Prostate gland (tissue), 2 donors: Measurements from ENCODE around the gene BYSL. TPM values are rescaled to one million over a fixed set of nuclear protein-coding genes. Genes with fewer than 3 reads are reported as not detected.
A peak's percentile ranks its signal among the peaks of the same experiment; 100 is the strongest.
"Not testable (repeated sequence)": the region's sequence is repeated elsewhere in the genome, so short reads cannot be mapped to it uniquely, and the experiment has no call there.

Source experiments
- DNase-seq: peaks from one replicate; pipeline ENCODE4 v3.0.0-alpha.2; 2019; ENCODE audit warnings: low spot score
- H3K27ac ChIP-seq, 2 donors: fragments of 200-600 bp; sonication (generic); 2 replicates each; pipeline ENCODE4 v1.5.1; 2017 to 2019
- H3K27me3 ChIP-seq: fragments of 200-600 bp; sonication (generic); replicated peaks from 2 replicates; pipeline ENCODE4 v1.5.1; 2019; ENCODE audit not compliant: insufficient read depth
- H3K36me3 ChIP-seq, 2 donors: fragments of 200-600 bp; sonication (generic); 1 replicate in 1 of 2; 2 replicates in 1 of 2; pipeline versions ENCODE4 v1.5.1 to v1.8.1; 2017 to 2019
- H3K4me1 ChIP-seq: fragments of 200-600 bp; sonication (generic); replicated peaks from 2 replicates; pipeline ENCODE4 v1.5.1; 2019
- H3K4me3 ChIP-seq, 2 donors: fragments of 200-600 bp; sonication (generic); 2 replicates each; pipeline ENCODE4 v1.5.1; 2017 to 2019
- H3K9me3 ChIP-seq: fragments of 200-600 bp; sonication (generic); 2 replicates; pipeline ENCODE4 v1.5.1; 2017
- POLR2A ChIP-seq: fragments of 450-650 bp; IDR thresholded peaks from one replicate; pipeline ENCODE4 v1.6.1; 2016; ENCODE audit warnings: antibody characterized with exemption, mild to moderate bottlenecking
- POLR2AphosphoS5 ChIP-seq: sonication (generic); formaldehyde crosslinking; IDR thresholded peaks from one replicate; pipeline ENCODE4 v1.6.1; 2017; ENCODE audit warnings: antibody characterized with exemption
- WGBS: methylation state at CpG from one replicate; pipeline ENCODE4 v1.1.5; 2018; 5-methylcytosine and 5-hydroxymethylcytosine counted together
- intact Hi-C: fragments of 100-400 bp; cut with DNase I; formaldehyde crosslinking; loops from one replicate; pipeline ENCODE4 v1.14.2; 2022
- total RNA-seq, 2 donors: library from RNA; depleted of rRNA; stranded (reverse); fragments of >200 nt; gene quantifications; one replicate each; pipeline ENCODE4 v1.1.0, GENCODE V29; 2016
- TF ChIP-seq, protein P1 (sequence below), 4 experiments: fragments of 200-600 bp in 2 of 4; fragments of 450-650 bp in 2 of 4; sonication (generic) in 2 of 4; IDR thresholded peaks; 1 replicate in 3 of 4; 2 replicates in 1 of 4; pipeline ENCODE4 v1.5.1; 2016 to 2019; ENCODE audit warnings: antibody characterized with exemption in 4 of 4, mild to moderate bottlenecking in 2 of 4, moderate library complexity in 2 of 4

The BYSL gene
- total RNA-seq, 2 donors from 2014 or later = 9.5 to 12.6 TPM

DNA sequence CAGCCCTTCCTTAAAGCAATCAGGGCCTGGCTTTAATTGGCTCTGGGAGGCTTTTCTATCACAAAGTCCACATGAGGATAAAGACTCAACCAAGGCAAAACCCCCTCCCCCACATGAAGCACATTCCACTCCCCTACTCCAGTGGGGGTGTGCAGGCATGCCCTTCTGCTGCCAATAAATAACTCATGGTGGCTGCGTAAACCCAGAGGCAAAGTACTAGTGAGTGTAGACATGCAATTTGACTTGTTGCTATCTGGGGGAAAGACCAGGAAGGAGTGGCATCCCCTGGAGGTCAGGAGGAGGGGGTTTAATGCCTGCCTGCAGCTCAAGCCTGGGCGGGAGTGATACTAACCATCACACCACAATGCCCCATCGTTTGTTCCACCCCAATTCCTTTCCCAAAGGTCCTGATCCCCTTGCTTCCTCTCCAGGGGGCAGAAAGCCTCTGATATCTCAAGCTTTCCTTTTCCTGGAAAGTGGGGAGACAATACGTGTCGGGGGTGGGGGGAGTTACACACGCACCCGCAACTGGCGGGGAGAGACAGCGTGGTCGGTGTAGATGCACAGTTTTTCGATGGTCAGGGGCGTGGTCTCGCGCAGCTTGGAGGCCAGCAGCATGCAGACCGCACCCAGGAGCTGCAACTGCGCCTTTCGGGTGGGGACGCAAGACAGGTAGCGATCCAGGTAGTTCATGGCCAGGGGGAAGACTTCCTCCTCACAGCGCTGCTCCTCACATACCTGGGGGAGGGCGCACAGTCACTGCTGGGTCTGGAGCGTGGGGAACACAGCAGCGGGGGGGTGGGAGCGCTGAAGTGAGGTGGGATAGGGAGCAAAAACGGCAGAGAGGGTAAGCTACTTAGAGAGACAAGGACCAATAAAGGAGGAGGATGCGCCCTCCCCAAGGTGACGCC is 18.8 kb downstream of the BYSL start:
- intact Hi-C loops = loop anchor here (5.0 kb wide), 2 partner anchors 102 to 158 kb away; partner anchors contain the start of gene PRICKLE4

DNA sequence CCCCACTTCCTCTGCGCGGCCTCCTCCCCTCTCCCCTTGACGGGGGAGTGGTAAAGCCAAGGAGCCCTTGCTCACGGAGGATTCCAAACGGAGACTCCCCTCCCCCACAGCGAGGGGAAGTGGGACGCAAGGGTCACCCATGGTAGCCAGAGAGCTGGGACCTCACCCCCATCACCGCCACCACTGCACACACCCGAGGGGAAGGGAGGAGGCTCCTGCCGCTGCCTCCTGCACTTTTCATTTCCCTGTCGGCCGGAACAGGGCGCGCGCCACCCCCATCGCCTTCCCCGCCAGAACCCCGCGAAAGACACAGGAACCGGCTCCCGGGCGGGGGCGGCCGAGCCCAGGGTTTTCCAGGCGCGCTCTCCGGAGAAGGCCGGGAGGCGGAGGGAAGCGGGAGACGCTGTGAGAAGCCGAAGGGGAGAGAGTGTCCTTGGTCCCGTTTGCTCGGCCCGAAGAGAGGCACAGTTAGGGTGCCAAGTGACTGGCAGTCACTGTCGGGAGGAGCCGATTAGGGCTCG is 19.5 kb downstream of the BYSL start:
- peak overlapping the region; percentile 66 to 77 for H3K27ac ChIP-seq
- TF ChIP-seq, protein P1, sequence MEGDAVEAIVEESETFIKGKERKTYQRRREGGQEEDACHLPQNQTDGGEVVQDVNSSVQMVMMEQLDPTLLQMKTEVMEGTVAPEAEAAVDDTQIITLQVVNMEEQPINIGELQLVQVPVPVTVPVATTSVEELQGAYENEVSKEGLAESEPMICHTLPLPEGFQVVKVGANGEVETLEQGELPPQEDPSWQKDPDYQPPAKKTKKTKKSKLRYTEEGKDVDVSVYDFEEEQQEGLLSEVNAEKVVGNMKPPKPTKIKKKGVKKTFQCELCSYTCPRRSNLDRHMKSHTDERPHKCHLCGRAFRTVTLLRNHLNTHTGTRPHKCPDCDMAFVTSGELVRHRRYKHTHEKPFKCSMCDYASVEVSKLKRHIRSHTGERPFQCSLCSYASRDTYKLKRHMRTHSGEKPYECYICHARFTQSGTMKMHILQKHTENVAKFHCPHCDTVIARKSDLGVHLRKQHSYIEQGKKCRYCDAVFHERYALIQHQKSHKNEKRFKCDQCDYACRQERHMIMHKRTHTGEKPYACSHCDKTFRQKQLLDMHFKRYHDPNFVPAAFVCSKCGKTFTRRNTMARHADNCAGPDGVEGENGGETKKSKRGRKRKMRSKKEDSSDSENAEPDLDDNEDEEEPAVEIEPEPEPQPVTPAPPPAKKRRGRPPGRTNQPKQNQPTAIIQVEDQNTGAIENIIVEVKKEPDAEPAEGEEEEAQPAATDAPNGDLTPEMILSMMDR (IDR thresholded peaks at IDR 0.05) = peak in 1 of 4 experiments; percentile 6
- no peak for TF ChIP-seq POLR2A
- DNase-seq = no peak

More for the DNA sequence above, 18.8 kb downstream of the BYSL start:
- Histone ChIP-seq H3K4me1 (peaks cover 10% of the 10 kb centered on the region), H3K9me3 (no peaks in the 10 kb centered on the region), H3K36me3 (peaks cover 0 to 4% of the 10 kb centered on the region in 2 donors), H3K27me3 (no peaks in the 10 kb centered on the region), H3K27ac (peak overlapping the region; percentile 66 to 77), H3K4me3 (peak overlapping the region; percentile 58 to 79)
- TF ChIP-seq, protein P1 (IDR thresholded peaks at IDR 0.05) = no peak
- TF ChIP-seq POLR2AphosphoS5 (no peak), POLR2A (no peak)
- 16% methylated on average over 27 of the region's 27 CpGs for WGBS
- DNase-seq = no peak

DNA sequence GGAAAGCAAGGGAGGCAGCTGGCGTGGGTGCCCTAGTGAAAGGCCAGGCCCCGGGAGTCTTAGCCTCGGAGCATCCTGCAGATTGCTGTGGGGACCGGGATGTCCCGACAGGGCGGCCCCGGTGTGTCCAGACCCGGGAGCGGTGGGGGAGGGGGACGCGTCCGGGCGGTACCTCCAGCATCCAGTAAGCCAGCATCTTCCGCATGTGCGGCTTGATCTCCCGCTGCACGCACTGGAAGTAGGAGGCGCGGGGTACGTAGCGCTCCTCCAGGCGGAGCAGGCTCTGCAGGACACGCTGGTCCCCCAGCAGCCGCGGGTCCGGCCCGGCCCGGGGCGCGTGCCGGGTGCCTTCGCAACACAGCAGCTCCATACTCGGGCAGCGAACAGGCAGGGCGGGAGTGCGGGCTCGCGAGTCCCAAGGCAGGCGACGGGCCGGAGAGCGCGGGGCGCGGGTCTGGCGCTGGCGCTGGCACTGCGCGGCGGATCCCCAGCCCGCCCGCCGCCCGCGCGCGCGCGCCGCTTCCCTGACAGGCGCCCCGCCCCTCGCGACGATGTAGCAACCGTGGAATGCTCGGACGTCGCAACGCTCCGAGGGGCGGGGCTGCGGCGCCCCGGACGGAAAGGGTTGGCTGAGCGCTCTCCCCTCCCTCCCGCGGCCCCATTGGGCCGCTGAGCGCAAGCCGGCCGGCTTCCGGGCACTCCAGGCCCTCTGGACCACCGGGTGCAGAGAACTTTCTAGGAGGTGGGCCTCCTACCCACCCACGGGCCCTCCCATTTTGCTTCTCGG is 20.2 kb downstream of the BYSL start, which contains the start of gene CCND3:
CCND3 (minus strand) TSS at position 529 of the 787 bp plus-strand sequence; CDS start at position 370, 159 bp downstream.
- H3K9me3 ChIP-seq = no peaks in the 10 kb centered on the region
- intact Hi-C loops = loop anchor here (5.0 kb wide), 1 partner anchor 101 kb away; no protein-coding TSS in a partner anchor
- TF ChIP-seq POLR2AphosphoS5 (peak; percentile 60), POLR2A (peak; percentile 23)
- TF ChIP-seq, protein P1 (IDR thresholded peaks at IDR 0.05) = no peak
- peak; percentile 83 for DNase-seq
- H3K27ac ChIP-seq = peak within 1 kb of the TSS; percentile 66 to 77
- WGBS = under 1% methylated on average over 58 of the region's 87 CpGs
- no peaks in the 10 kb centered on the region for H3K36me3 ChIP-seq
- H3K27me3 ChIP-seq = no peaks in the 10 kb centered on the region
- H3K4me3 ChIP-seq = peak within 1 kb of the TSS; percentile 58 to 79
- peaks cover 10% of the 10 kb centered on the region for H3K4me1 ChIP-seq

More for the DNA sequence above, 19.5 kb downstream of the BYSL start:
- intact Hi-C loops = loop anchor here (5.0 kb wide), 1 partner anchor 101 kb away; no protein-coding TSS in a partner anchor
- Histone ChIP-seq H3K36me3 (peaks cover 0 to 3% of the 10 kb centered on the region in 2 donors), H3K27me3 (no peaks in the 10 kb centered on the region), H3K4me1 (peaks cover 10% of the 10 kb centered on the region), H3K9me3 (no peaks in the 10 kb centered on the region), H3K4me3 (peak overlapping the region; percentile 58 to 79)
- under 1% methylated on average over 37 of the region's 38 CpGs for WGBS

DNA sequence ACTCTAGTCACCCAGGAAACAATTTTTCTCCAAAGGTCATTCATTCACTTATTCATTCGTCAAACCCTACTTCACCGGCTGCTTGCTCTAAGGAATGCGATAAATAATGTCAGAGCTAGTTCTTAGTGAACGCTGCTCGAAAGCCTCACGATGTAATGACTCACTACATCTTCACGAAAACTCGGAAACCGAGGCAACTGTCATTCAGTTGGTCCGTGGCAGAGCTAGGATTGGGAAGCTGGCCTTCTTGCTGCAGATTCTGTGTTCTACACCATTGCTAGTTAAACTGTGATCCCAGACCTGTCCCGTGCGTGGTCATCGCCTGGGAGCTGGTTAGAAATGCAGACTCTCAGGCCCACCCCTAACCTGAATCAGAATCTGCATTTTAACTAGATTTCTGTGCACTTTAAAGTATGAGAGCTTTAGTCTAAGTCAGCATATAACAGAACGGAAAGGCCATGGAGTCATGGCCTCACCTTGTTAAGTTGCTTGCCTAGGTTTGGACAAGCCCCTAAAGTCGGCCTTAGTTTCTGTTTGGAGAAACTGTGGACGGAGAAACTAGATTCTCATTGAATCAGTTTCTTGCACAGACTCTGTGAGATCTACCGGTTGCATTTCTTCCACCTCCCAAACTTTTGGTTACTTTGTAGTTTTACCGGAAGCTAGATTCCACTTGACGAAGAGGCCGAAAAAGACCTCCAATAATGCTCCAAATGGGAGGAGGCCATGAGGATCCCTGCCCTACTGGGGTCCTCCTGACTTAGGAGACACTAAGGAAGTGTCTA is 21.0 kb downstream of the BYSL start:
- Histone ChIP-seq H3K27ac (peak overlapping the region; percentile 56 to 77), H3K4me1 (peaks cover 10% of the 10 kb centered on the region), H3K4me3 (peak overlapping the region; percentile 58 to 79), H3K36me3 (no peaks in the 10 kb centered on the region), H3K9me3 (no peaks in the 10 kb centered on the region), H3K27me3 (no peaks in the 10 kb centered on the region)
- TF ChIP-seq, protein P1 (IDR thresholded peaks at IDR 0.05) = no peak
- TF ChIP-seq POLR2A (no peak), POLR2AphosphoS5 (no peak)
- intact Hi-C loops = loop anchor here (5.0 kb wide), 1 partner anchor 100 kb away; no protein-coding TSS in a partner anchor
- WGBS = 33% methylated on average over 20 of the region's 20 CpGs
- DNase-seq = no peak

DNA sequence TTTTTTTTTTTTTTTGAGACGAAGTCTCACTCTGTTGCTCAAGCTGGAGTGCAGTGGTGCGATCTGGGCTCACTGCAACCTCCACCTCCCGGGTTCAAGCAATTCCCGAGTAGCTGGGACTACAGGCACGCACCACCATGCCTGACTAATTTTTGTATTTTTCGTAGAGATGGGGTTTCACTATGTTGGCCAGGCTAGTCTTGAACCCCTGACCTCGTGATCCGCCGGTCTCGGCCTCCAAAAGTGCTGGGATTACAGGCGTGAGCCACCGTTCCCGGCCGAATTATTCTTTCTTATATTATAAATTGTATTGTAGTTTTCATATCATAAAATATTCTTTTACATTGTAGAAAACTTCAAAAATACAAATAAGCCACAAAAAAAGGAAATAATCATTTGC is 21.6 kb downstream of the BYSL start:
- not testable (repeated sequence) for H3K36me3 ChIP-seq, H3K9me3 ChIP-seq, H3K27me3 ChIP-seq, DNase-seq, H3K4me3 ChIP-seq, H3K27ac ChIP-seq
- H3K4me1 ChIP-seq = peaks cover 10% of the 10 kb centered on the region
- intact Hi-C loops = loop anchor here (5.0 kb wide), 1 partner anchor 99 kb away; no protein-coding TSS in a partner anchor
- 93% methylated on average over 14 of the region's 14 CpGs for WGBS
